Activated CD8-positive, alpha-beta memory T cell treated with anti-CD3 and anti-CD28 coated beads for 48 hours (primary cell): ENCODE data around the gene VPS18.
A peak's percentile ranks its signal among the peaks of the same experiment; 100 is the strongest.

Experiments
- DNase-seq, 3 experiments: peaks; one replicate each; pipeline ENCODE4 v3.0.0-alpha.2; 2020; ENCODE audit warnings: low read depth in 2 of 3, low spot score in 2 of 3

VPS18 gene

GRCh38 chr15:40900256-40901052, 6.2 kb downstream of the VPS18 start:
- no peak for DNase-seq

GRCh38 chr15:40901053-40901443, 6.8 kb downstream of the VPS18 start:
- no peak for DNase-seq

- no peak for DNase-seq
These were observed 8.6 kb downstream of the VPS18 start for GRCh38 chr15:40902605-40903561.

- DNase-seq: no peak
These were observed 10.4 kb downstream of the VPS18 start for GRCh38 chr15:40904552-40905201.

GRCh38 chr15:40906091-40906990, 12.1 kb downstream of the VPS18 start:
- DNase-seq: peak; percentile 62 to 74 (median 73)

- DNase-seq: no peak
These were observed 12.9 kb downstream of the VPS18 start for GRCh38 chr15:40906991-40907802.

- no peak for DNase-seq
These were observed 13.8 kb downstream of the VPS18 start for GRCh38 chr15:40908095-40908494.

GRCh38 chr15:40909662-40910630, 15.7 kb downstream of the VPS18 start:
- no peak for DNase-seq

- no peak for DNase-seq
These were observed 16.9 kb downstream of the VPS18 start for GRCh38 chr15:40911141-40911540.

GRCh38 chr15:40911693-40912092, 17.4 kb downstream of the VPS18 start:
- no peak for DNase-seq

GRCh38 chr15:40912478-40912877, 18.2 kb downstream of the VPS18 start:
- no peak for DNase-seq

- no peak for DNase-seq
These were observed 19.8 kb downstream of the VPS18 start for GRCh38 chr15:40914013-40914412.

GRCh38 chr15:40914486-40914885, 20.2 kb downstream of the VPS18 start:
- no peak for DNase-seq

- DNase-seq: no peak
These were observed 20.9 kb downstream of the VPS18 start for GRCh38 chr15:40915116-40915661.

GRCh38 chr15:40915679-40916078, 21.4 kb downstream of the VPS18 start:
- DNase-seq: no peak

- no peak for DNase-seq
These were observed 23.3 kb downstream of the VPS18 start for GRCh38 chr15:40917585-40917984.

- no peak for DNase-seq
These were observed 24.0 kb downstream of the VPS18 start for GRCh38 chr15:40918146-40918798.
